Measurements from ENCODE around the gene HCFC1R1.

Gene HCFC1R1

GRCh38 chr16:3032624-3033023 is 8.9 kb upstream of the HCFC1R1 start:
- POLR2A ChIA-PET (ENCODE audit: low non-redundant PET), result no interaction called here
- H3K27ac ChIP-seq, result no peak overlapping the region
- CTCF ChIA-PET, result interaction anchor here (1.6 kb wide), 1 partner anchor 13 kb away, joined by 12 read pairs; the partner anchor contains the start of gene MMP25
- no peak for TF ChIP-seq CTCF (conservative IDR thresholded peaks at IDR 0.05; ENCODE audit: low read depth)
- DNase-seq (ENCODE audit: low spot score), result no peak

GRCh38 chr16:3030222-3031212 is 6.8 kb upstream of the HCFC1R1 start:
- ChIA-PET CTCF (interaction anchor here (0.7 to 2.6 kb wide), 9 partner anchors 9 to 99 kb away, joined by 3 to 15 read pairs (median 5); partner anchors contain the start of genes TNFRSF12A and ZSCAN10), POLR2A (ENCODE audit: low non-redundant PET) (interaction anchor here (0.8 kb wide), 1 partner anchor 10 kb away, joined by 4 read pairs; no protein-coding TSS in a partner anchor)
- H3K27ac ChIP-seq, result no peak overlapping the region
- DNase-seq (ENCODE audit: low spot score), result no peak
- TF ChIP-seq CTCF (conservative IDR thresholded peaks at IDR 0.05; ENCODE audit: low read depth), result no peak

GRCh38 chr16:3029491-3030221 is 5.9 kb upstream of the HCFC1R1 start:
- ChIA-PET POLR2A (ENCODE audit: low non-redundant PET) (no interaction called here), CTCF (interaction anchor here (0.6 to 2.6 kb wide), 4 partner anchors 9 to 28 kb away, joined by 3 to 10 read pairs (median 4); no protein-coding TSS in a partner anchor)
- H3K27ac ChIP-seq, result no peak overlapping the region
- no peak for TF ChIP-seq CTCF (conservative IDR thresholded peaks at IDR 0.05; ENCODE audit: low read depth)
- DNase-seq (ENCODE audit: low spot score), result no peak

DNA sequence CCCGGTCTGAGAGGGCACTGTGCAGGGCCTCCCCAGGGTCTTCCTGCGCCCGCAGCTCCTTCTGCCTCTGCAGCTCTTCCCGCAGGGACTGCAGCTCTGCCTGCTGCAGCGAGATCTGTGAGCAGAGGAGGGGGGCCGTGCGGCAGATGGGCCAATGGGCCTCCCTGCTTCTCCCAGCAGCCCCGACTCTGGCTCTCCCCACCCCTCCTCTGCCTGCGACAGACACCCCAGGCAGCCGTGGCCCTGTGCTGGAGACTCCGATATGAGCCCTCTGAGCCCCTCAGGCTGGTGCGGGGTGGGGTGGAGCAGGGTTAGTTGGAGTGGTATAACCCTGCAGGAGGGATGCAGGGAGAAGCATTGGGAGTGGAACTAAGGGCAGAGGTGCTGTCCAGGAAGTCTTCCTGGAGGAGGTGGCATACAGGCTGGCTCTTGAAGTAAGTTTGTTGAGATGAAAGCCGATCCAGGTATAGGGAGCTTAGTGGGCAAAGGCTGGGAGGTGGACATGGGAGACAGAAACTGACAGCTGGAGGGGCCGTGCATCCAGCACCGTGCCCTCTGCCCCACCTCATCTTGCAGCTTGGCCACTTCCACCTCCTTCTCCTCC is 5.1 kb upstream of the HCFC1R1 start:
- no peak for DNase-seq (ENCODE audit: low spot score)
- CTCF ChIA-PET, result interaction anchor here (0.5 to 1.8 kb wide), 8 partner anchors 10 to 458 kb away, joined by 3 to 19 read pairs (median 4); partner anchors contain the start of gene ZNF213
- POLR2A ChIA-PET (ENCODE audit: low non-redundant PET), result interaction anchor here (1.2 kb wide), 3 partner anchors 19 to 31 kb away, joined by 4 to 6 read pairs (median 4); no protein-coding TSS in a partner anchor
- no peak for TF ChIP-seq CTCF (conservative IDR thresholded peaks at IDR 0.05; ENCODE audit: low read depth)
- no peak overlapping the region; the same call in 1 of the 2 replicates for H3K27ac ChIP-seq

GRCh38 chr16:3027983-3028715 is 4.4 kb upstream of the HCFC1R1 start:
- peak; percentile 86 for DNase-seq (ENCODE audit: low spot score)
- CTCF ChIA-PET, result interaction anchor here (0.5 to 1.8 kb wide), 10 partner anchors 12 to 459 kb away, joined by 3 to 19 read pairs (median 4); partner anchors contain the start of gene ZNF213
- POLR2A ChIA-PET (ENCODE audit: low non-redundant PET), result interaction anchor here (1.2 kb wide), 4 partner anchors 18 to 30 kb away, joined by 3 to 6 read pairs (median 4); no protein-coding TSS in a partner anchor
- peak; percentile 90 for TF ChIP-seq CTCF (conservative IDR thresholded peaks at IDR 0.05; ENCODE audit: low read depth)
- peak overlapping the region; percentile 99 for H3K27ac ChIP-seq

All from RWPE1 (cell line).